Sigmoid colon (tissue), 7 donors: ENCODE data around the gene THG1L. TPM values are rescaled to one million over a fixed set of nuclear protein-coding genes. Genes with fewer than 3 reads are reported as not detected.
A peak's percentile ranks its signal among the peaks of the same experiment; 100 is the strongest.
"Not testable (repeated sequence)": the region's sequence is repeated elsewhere in the genome, so short reads cannot be mapped to it uniquely, and the experiment has no call there.

Experiments used
- DNase-seq: peaks from one replicate; pipeline ENCODE4 v3.0.0-alpha.2; 2019
- H3K27ac ChIP-seq, 4 donors: fragments of 200-600 bp; sonication (generic); one replicate each; pipeline ENCODE4 v1.5.1; 2016 to 2019; ENCODE audit warnings: mild to moderate bottlenecking in 1 of 4
- H3K27me3 ChIP-seq, 3 donors: fragments of 200-600 bp; sonication (generic); one replicate each; pipeline ENCODE4 v1.5.1; 2019; ENCODE audit warnings: mild to moderate bottlenecking in 1 of 3
- H3K36me3 ChIP-seq, 4 donors: fragments of 200-600 bp; sonication (generic); one replicate each; pipeline ENCODE4 v1.5.1; 2016 to 2019
- H3K4me1 ChIP-seq, 4 donors: fragments of 200-600 bp; sonication (generic); one replicate each; pipeline ENCODE4 v1.5.1; 2017 to 2019
- H3K4me3 ChIP-seq, 4 donors: fragments of 200-600 bp; sonication (generic); one replicate each; pipeline ENCODE4 v1.5.1; 2017 to 2019; ENCODE audit warnings: mild to moderate bottlenecking in 2 of 4, moderate library complexity in 1 of 4
- H3K9me3 ChIP-seq, 4 donors: fragments of 200-600 bp in 3 of 4; sonication (generic) in 3 of 4; one replicate each; pipeline versions ENCODE4 v1.5.1 to v1.6.1; 2013 to 2019
- CTCF ChIP-seq, 4 experiments: fragments of 450-650 bp in 3 of 4; fragments of 200-600 bp in 1 of 4; IDR thresholded peaks; one replicate each; pipeline ENCODE4 v1.5.1; 2016 to 2019; ENCODE audit warnings: antibody characterized with exemption in 4 of 4, mild to moderate bottlenecking in 3 of 4, moderate library complexity in 2 of 4
- EP300 ChIP-seq, 4 donors: sonication (generic); formaldehyde crosslinking; IDR thresholded peaks; one replicate each; pipeline ENCODE4 v1.6.1; 2017; ENCODE audit warnings: antibody characterized with exemption in 4 of 4
- POLR2A ChIP-seq, 2 donors: fragments of 450-650 bp; IDR thresholded peaks; one replicate each; pipeline ENCODE4 v1.6.1; 2016; ENCODE audit warnings: antibody characterized with exemption in 2 of 2, mild to moderate bottlenecking in 2 of 2, moderate library complexity in 2 of 2
- POLR2AphosphoS5 ChIP-seq, 4 donors: sonication (generic); formaldehyde crosslinking; IDR thresholded peaks; one replicate each; pipeline ENCODE4 v1.6.1; 2017; ENCODE audit warnings: antibody characterized with exemption in 4 of 4
- WGBS, 2 donors: extraction: QIAGEN DNeasy Blood & Tissue Kit; methylation state at CpG; one replicate each; pipeline ENCODE4 v1.1.7; 2013; 5-methylcytosine and 5-hydroxymethylcytosine counted together
- intact Hi-C: fragments of 100-400 bp; cut with DNase I; formaldehyde crosslinking; loops from one replicate; pipeline ENCODE4 v1.15.1; 2023
- polyA plus RNA-seq, 3 donors: library from polyadenylated mRNA; stranded (reverse); fragments of 200-250 nt; gene quantifications; one replicate each; pipeline ENCODE4 v1.2.3, GENCODE V29; 2013
- total RNA-seq, 4 donors: library from RNA; depleted of rRNA; stranded (reverse); fragments of >200 nt; gene quantifications; one replicate each; pipeline ENCODE4 v1.1.0, GENCODE V29; 2016
- donor health status: healthy with polysubstance abuse.
- donor health status: Bipolar disorder and iron deficiency.
- donor health status: healthy.

The THG1L gene
- total and polyA plus RNA-seq, 7 donors, result 12.3 to 28.6 (median 19.8) TPM

- 25 to 70% methylated on average over 6 of the region's 6 CpGs for WGBS, 2 donors
- no peak overlapping the region for H3K27ac ChIP-seq
- intact Hi-C loops, result no loop called here
Observed at GRCh38 chr5:157721159-157721558, 10.1 kb upstream of the THG1L start.

GRCh38 chr5:157722895-157723294 is 8.3 kb upstream of the THG1L start:
- H3K36me3 ChIP-seq, H3K27ac ChIP-seq, H3K27me3 ChIP-seq, H3K4me3 ChIP-seq, intact Hi-C loops, DNase-seq, H3K9me3 ChIP-seq: not testable (repeated sequence)
- 97% methylated on average over 2 of the region's 2 CpGs for WGBS, 2 donors
- peaks cover 0 to 11% (median 10%) of the 10 kb centered on the region in 4 donors for H3K4me1 ChIP-seq

More at GRCh38 chr5:157721159-157721558, 10.1 kb upstream of the THG1L start:
- Histone ChIP-seq H3K4me3 (no peak overlapping the region), H3K4me1 (peaks cover 0 to 13% (median 10%) of the 10 kb centered on the region in 4 donors), H3K9me3 (no peaks in the 10 kb centered on the region), H3K36me3 (no peaks in the 10 kb centered on the region), H3K27me3 (no peaks in the 10 kb centered on the region)
- DNase-seq, result no peak
- TF ChIP-seq POLR2A (IDR thresholded peaks at IDR 0.05) (no peak), EP300 (IDR thresholded peaks at IDR 0.05) (no peak), CTCF (IDR thresholded peaks at IDR 0.05) (no peak), POLR2AphosphoS5 (IDR thresholded peaks at IDR 0.05) (no peak)

GRCh38 chr5:157726607-157727006 is 4.6 kb upstream of the THG1L start:
- H3K4me1 ChIP-seq, H3K27me3 ChIP-seq, H3K4me3 ChIP-seq, H3K9me3 ChIP-seq, DNase-seq, H3K36me3 ChIP-seq, H3K27ac ChIP-seq, intact Hi-C loops: not testable (repeated sequence)
- WGBS, 2 donors, result 94 to 95% methylated on average over 2 of the region's 2 CpGs

- H3K27me3 ChIP-seq, H3K4me3 ChIP-seq, DNase-seq, H3K27ac ChIP-seq, H3K36me3 ChIP-seq, H3K9me3 ChIP-seq, intact Hi-C loops: not testable (repeated sequence)
- peaks cover 0 to 17% (median 12%) of the 10 kb centered on the region in 4 donors for H3K4me1 ChIP-seq
- WGBS, 2 donors, result 97 to 98% methylated on average over 1 of the region's 1 CpG
Observed at GRCh38 chr5:157727858-157728257, 3.4 kb upstream of the THG1L start.

GRCh38 chr5:157729858-157730257 is 1.4 kb upstream of the THG1L start:
- intact Hi-C loops, result no loop called here
- H3K27me3 ChIP-seq, result no peaks in the 10 kb centered on the region

GRCh38 chr5:157730900-157731271 is 334 bp upstream of the THG1L start:
- no peak for TF ChIP-seq EP300 (IDR thresholded peaks at IDR 0.05)
- no peak for TF ChIP-seq POLR2A (IDR thresholded peaks at IDR 0.05)
- no peak for TF ChIP-seq CTCF (IDR thresholded peaks at IDR 0.05)
- TF ChIP-seq POLR2AphosphoS5 (IDR thresholded peaks at IDR 0.05), result no peak
- H3K9me3 ChIP-seq, result no peaks in the 10 kb centered on the region
- 17 to 20% methylated on average over 5 of the region's 5 CpGs for WGBS, 2 donors
- peaks cover 0 to 17% (median 12%) of the 10 kb centered on the region in 4 donors for H3K4me1 ChIP-seq
- no peaks in the 10 kb centered on the region for H3K27me3 ChIP-seq
- no peak for DNase-seq
- peak overlapping the region; percentile 68 to 80 (median 74) for H3K4me3 ChIP-seq
- peak overlapping the region; percentile 94 to 96 (median 94) for H3K27ac ChIP-seq
- intact Hi-C loops, result loop anchor here (1.0 kb wide), 1 partner anchor 12 kb away; the partner anchor contains the start of gene LSM11
- peaks cover 0 to 34% (median 8%) of the 10 kb centered on the region in 4 donors for H3K36me3 ChIP-seq

More at GRCh38 chr5:157729858-157730257, 1.4 kb upstream of the THG1L start:
- TF ChIP-seq POLR2AphosphoS5 (IDR thresholded peaks at IDR 0.05) (no peak), CTCF (IDR thresholded peaks at IDR 0.05) (no peak)
- peaks cover 0 to 17% (median 12%) of the 10 kb centered on the region in 4 donors for H3K4me1 ChIP-seq
- H3K36me3 ChIP-seq, result peaks cover 0 to 23% (median under 1%) of the 10 kb centered on the region in 4 donors
- no peak overlapping the region for H3K4me3 ChIP-seq
- no peak for DNase-seq
- H3K27ac ChIP-seq, result no peak overlapping the region
- H3K9me3 ChIP-seq, result no peaks in the 10 kb centered on the region
